Body of pancreas (tissue), 4 donors: ENCODE data around the gene LRRFIP2. TPM values are rescaled to one million over a fixed set of nuclear protein-coding genes. Genes with fewer than 3 reads are reported as not detected.
"Not testable (repeated sequence)": the region's sequence is repeated elsewhere in the genome, so short reads cannot be mapped to it uniquely, and the experiment has no call there.

Experiments used
- ATAC-seq: fragments of 150-250 bp; one replicate; pipeline ENCODE4 v1.9.1; 2016
- DNase-seq, 4 donors: peaks; one replicate each; pipeline ENCODE4 v3.0.0-alpha.2; 2019
- H3K27ac ChIP-seq, 4 donors: fragments of 200-600 bp; sonication (generic); 1 replicate in 3 of 4; 2 replicates in 1 of 4; pipeline versions ENCODE4 v1.5.1 to v1.6.1; 2016 to 2019; ENCODE audit warnings: mild to moderate bottlenecking in 1 of 4, mixed read lengths in 1 of 4, moderate library complexity in 1 of 4
- H3K27me3 ChIP-seq, 2 donors: fragments of 200-600 bp; sonication (generic); one replicate each; pipeline ENCODE4 v1.6.0; 2016; ENCODE audit warnings: mild to moderate bottlenecking in 1 of 2
- H3K36me3 ChIP-seq, 2 donors: fragments of 200-600 bp; sonication (generic); replicated peaks in 1 of 2; 2 replicates each; pipeline ENCODE4 v1.5.1; 2016; ENCODE audit warnings: low read depth in 2 of 2; ENCODE audit not compliant: insufficient read depth in 1 of 2
- H3K4me1 ChIP-seq: fragments of 200-600 bp; sonication (generic); one replicate; pipeline ENCODE4 v1.6.0; 2016
- H3K4me3 ChIP-seq, 2 donors: fragments of 200-600 bp; sonication (generic); 1 replicate in 1 of 2; 2 replicates in 1 of 2; pipeline ENCODE4 v1.5.1; 2016 to 2019
- H3K9me3 ChIP-seq, 3 donors: fragments of 200-600 bp; sonication (generic); 1 replicate in 2 of 3; 2 replicates in 1 of 3; pipeline ENCODE4 v1.5.1; 2016
- POLR2A ChIP-seq, 3 donors: fragments of 450-650 bp; IDR thresholded peaks; one replicate each; pipeline ENCODE4 v1.6.1; 2016; ENCODE audit warnings: antibody characterized with exemption in 3 of 3, mild to moderate bottlenecking in 2 of 3
- WGBS, 2 donors: methylation state at CpG; one replicate each; pipeline ENCODE4 v1.1.5; 2017; 5-methylcytosine and 5-hydroxymethylcytosine counted together
- intact Hi-C: fragments of 100-400 bp; cut with DNase I; formaldehyde crosslinking; loops from one replicate; pipeline ENCODE4 v1.15.1; 2023
- total RNA-seq, 2 donors: library from RNA; depleted of rRNA; stranded (reverse); fragments of >200 nt; gene quantifications; one replicate each; pipeline ENCODE4 v1.1.0, GENCODE V29; 2016
- TF ChIP-seq, protein P1 (sequence below), 7 experiments: fragments of 450-650 bp in 4 of 7; fragments of 200-600 bp in 3 of 7; sonication (generic) in 3 of 7; IDR thresholded peaks; one replicate each; pipeline ENCODE4 v1.5.1; 2016 to 2019; ENCODE audit warnings: antibody characterized with exemption in 7 of 7

The LRRFIP2 gene
- total RNA-seq, 2 donors from 2014 or later = 23.4 to 56.6 TPM

DNA sequence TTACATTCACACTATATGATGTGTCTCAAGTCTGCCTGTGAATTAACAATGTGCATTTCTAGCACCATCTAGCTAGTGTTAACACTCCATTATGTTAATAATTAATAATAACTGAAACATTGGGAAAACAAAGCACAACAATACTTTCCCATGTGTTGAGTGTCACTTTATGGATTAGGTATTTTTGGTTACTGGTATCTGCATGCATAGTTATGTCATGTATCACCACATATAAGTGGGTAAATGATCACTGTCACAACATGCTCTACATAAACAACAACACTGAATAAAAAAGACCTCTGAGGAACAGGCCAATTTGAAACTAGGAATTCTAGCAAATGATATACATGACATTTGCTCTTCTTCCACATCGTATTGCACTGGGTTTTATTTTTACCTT is 106.4 kb downstream of the LRRFIP2 start:
- DNase-seq (no peak), ATAC-seq (no peak)
- WGBS, 2 donors = 88 to 90% methylated on average over 1 of the region's 1 CpG
- H3K27ac ChIP-seq = no peak overlapping the region
- TF ChIP-seq, protein P1, sequence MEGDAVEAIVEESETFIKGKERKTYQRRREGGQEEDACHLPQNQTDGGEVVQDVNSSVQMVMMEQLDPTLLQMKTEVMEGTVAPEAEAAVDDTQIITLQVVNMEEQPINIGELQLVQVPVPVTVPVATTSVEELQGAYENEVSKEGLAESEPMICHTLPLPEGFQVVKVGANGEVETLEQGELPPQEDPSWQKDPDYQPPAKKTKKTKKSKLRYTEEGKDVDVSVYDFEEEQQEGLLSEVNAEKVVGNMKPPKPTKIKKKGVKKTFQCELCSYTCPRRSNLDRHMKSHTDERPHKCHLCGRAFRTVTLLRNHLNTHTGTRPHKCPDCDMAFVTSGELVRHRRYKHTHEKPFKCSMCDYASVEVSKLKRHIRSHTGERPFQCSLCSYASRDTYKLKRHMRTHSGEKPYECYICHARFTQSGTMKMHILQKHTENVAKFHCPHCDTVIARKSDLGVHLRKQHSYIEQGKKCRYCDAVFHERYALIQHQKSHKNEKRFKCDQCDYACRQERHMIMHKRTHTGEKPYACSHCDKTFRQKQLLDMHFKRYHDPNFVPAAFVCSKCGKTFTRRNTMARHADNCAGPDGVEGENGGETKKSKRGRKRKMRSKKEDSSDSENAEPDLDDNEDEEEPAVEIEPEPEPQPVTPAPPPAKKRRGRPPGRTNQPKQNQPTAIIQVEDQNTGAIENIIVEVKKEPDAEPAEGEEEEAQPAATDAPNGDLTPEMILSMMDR (IDR thresholded peaks at IDR 0.05) = no peak
- no peak for TF ChIP-seq POLR2A (IDR thresholded peaks at IDR 0.05)
- peaks cover 0 to 11% of the 10 kb centered on the region in 2 donors for H3K36me3 ChIP-seq
- no peaks in the 10 kb centered on the region for H3K9me3 ChIP-seq
- H3K4me3 ChIP-seq = no peak overlapping the region
- no peaks in the 10 kb centered on the region for H3K4me1 ChIP-seq
- intact Hi-C loops = no loop called here
- no peaks in the 10 kb centered on the region for H3K27me3 ChIP-seq

DNA sequence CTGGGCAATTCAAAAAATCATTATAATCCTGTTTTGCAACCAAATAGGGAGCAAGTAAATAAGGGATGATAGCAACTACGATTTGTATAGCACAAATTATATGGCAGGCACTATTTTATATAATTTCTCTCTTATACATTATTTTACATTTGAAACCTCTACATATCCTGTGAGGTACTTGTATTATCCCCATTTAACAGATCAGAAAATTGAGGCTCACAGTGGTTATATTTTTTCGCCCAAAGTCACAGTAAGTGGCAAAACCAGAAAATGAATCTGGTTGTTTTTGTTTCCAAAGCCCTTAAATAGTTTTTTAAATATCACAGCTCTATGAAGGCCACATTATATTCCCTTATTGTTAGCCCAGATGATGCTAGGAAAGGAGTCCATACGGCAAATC is 106.8 kb downstream of the LRRFIP2 start:
- no peaks in the 10 kb centered on the region for H3K27me3 ChIP-seq
- intact Hi-C loops = no loop called here
- H3K4me1 ChIP-seq = no peaks in the 10 kb centered on the region
- TF ChIP-seq, protein P1 (IDR thresholded peaks at IDR 0.05) = no peak
- TF ChIP-seq POLR2A (IDR thresholded peaks at IDR 0.05) = no peak
- DNase-seq (no peak), ATAC-seq (no peak)
- peaks cover 0 to 12% of the 10 kb centered on the region in 2 donors for H3K36me3 ChIP-seq
- H3K9me3 ChIP-seq = no peaks in the 10 kb centered on the region
- H3K27ac ChIP-seq = no peak overlapping the region
- no peak overlapping the region for H3K4me3 ChIP-seq
- WGBS, 2 donors = 82 to 86% methylated on average over 3 of the region's 3 CpGs

DNA sequence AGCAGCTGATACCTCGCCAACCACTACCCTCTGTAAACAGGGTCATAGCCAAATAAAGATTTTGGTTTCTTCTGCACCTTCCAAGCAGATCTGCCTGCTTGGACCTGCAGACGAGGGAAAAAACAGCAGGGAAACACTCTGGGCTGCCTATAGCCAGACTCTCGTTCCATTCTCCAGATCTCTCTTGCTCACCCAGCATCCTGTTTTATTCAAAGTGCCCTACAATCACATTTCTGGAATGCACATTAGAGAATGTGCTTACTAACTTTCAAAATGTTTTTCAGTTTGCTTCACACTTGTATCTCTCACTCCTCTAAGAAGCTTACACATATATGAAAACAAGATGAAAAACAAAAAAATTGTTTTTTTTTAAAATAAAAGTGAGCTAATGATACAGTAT is 109.6 kb downstream of the LRRFIP2 start:
- DNase-seq (no peak), ATAC-seq (no peak)
- intact Hi-C loops = no loop called here
- Histone ChIP-seq H3K9me3 (no peaks in the 10 kb centered on the region), H3K27ac (no peak overlapping the region), H3K27me3 (no peaks in the 10 kb centered on the region), H3K36me3 (peaks cover 0 to 14% of the 10 kb centered on the region in 2 donors), H3K4me3 (no peak overlapping the region), H3K4me1 (no peaks in the 10 kb centered on the region)
- WGBS, 2 donors = 93 to 95% methylated on average over 3 of the region's 3 CpGs
- TF ChIP-seq, protein P1 (IDR thresholded peaks at IDR 0.05) = no peak
- TF ChIP-seq POLR2A (IDR thresholded peaks at IDR 0.05) = no peak

DNA sequence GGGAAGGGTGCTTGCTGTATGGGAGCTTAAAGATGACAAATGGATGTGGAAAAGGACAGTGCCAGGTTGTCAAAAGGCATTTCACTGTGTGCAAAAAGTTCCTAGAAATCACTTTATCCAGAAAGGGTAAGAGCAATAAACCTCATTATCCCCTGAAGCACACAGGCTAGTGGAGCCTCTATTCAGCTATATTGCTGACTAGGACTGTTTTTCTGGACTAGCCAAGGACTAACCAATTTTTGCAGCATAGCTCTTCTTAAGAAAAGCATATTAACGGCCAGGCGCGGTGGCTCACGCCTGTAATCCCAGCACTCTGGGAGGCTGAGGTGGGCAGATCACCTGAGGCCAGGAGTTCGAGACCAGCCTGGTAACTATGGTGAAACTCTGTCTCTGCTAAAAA is 116.3 kb downstream of the LRRFIP2 start:
- no peak for ATAC-seq
- Histone ChIP-seq H3K4me3 (no peak overlapping the region), H3K9me3 (no peaks in the 10 kb centered on the region), H3K27me3 (no peaks in the 10 kb centered on the region), H3K36me3 (peaks cover 0 to 14% of the 10 kb centered on the region in 2 donors), H3K4me1 (peaks cover 10% of the 10 kb centered on the region), H3K27ac (no peak overlapping the region)
- WGBS, 2 donors = 95 to 100% methylated on average over 5 of the region's 5 CpGs
- intact Hi-C loops = no loop called here
- DNase-seq = no peak
- no peak for TF ChIP-seq POLR2A (IDR thresholded peaks at IDR 0.05)
- TF ChIP-seq, protein P1 (IDR thresholded peaks at IDR 0.05) = no peak

DNA sequence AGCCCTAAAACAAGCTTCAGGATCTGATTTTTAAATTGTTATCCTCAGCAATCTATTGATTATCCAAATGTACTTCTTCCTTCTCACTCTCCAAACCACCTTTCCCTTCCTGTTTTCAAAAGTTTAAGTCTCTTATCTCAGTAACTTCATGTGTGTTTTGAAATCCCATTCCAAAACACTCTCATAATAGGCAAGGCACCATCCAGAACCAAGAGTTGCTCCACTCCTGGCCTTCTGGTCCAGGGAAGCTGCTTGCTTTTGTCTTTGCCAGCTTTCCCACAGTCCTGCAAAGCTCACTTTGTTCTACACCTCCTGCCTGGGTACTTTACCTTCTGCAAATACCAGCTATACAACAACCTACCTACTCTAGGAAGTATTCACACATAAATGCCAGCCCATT is 117.6 kb downstream of the LRRFIP2 start:
- H3K36me3 ChIP-seq = peaks cover 0 to 15% of the 10 kb centered on the region in 2 donors
- no peak for ATAC-seq
- DNase-seq = no peak
- intact Hi-C loops = no loop called here
- H3K27ac ChIP-seq = no peak overlapping the region
- no peak overlapping the region for H3K4me3 ChIP-seq
- no peaks in the 10 kb centered on the region for H3K27me3 ChIP-seq
- TF ChIP-seq, protein P1 (IDR thresholded peaks at IDR 0.05) = no peak
- TF ChIP-seq POLR2A (IDR thresholded peaks at IDR 0.05) = no peak
- no peaks in the 10 kb centered on the region for H3K9me3 ChIP-seq
- H3K4me1 ChIP-seq = peaks cover 13% of the 10 kb centered on the region

DNA sequence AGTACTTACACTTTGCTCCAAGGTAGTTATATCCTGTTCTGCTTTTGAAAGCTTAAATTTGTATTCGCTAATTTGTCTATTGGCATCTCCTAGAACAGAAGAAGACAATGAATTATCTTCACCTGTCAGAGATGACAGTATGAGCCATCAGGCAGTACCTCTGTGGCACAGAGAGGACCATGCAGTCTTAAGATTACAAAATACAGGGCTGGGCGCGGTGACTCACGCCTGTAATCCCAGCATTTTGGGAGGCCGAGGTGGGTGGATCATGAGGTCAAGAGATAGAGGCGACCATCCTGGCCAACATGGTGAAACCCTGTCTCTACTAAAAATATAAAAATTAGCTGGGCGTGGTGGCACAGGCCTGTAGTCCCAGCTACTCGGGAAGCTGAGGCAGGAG is 119.3 kb downstream of the LRRFIP2 start:
- H3K9me3 ChIP-seq, H3K4me3 ChIP-seq, intact Hi-C loops, DNase-seq, H3K27me3 ChIP-seq, ATAC-seq: not testable (repeated sequence)
- H3K36me3 ChIP-seq = peaks cover 0 to 19% of the 10 kb centered on the region in 2 donors
- H3K27ac ChIP-seq = peak overlapping the region in 1 of 4 donors; percentile 30
- peaks cover 13% of the 10 kb centered on the region for H3K4me1 ChIP-seq
- WGBS, 2 donors = 88 to 92% methylated on average over 8 of the region's 8 CpGs
